Effector CD8-positive, alpha-beta T cell (primary cell): ENCODE results near the gene PSMA1.
"Not testable (repeated sequence)": the region's sequence is repeated elsewhere in the genome, so short reads cannot be mapped to it uniquely, and the experiment has no call there.

Experiments used
- DNase-seq: peaks from one replicate; lab custom pipeline; 2025; lab: John Stamatoyannopoulos, UW
- total RNA-seq, 4 experiments: gene quantifications; one replicate each; lab custom pipeline; 2026; lab: John Stamatoyannopoulos, UW

The PSMA1 gene
- 14.9 to 26.0 (median 21.5) reads per million in 4 experiments for total RNA-seq

- DNase-seq = peak; percentile 86
Observed at GRCh38 chr11:14519917-14520746, at the start of gene PSMA1. TSS of gene PSMA1 (minus strand) at chr11:14520386. CDS start at chr11:14520299, 87 bp downstream.

- not testable (repeated sequence) for DNase-seq
Observed at GRCh38 chr11:14569516-14569915, 49.3 kb upstream of the PSMA1 start.

GRCh38 chr11:14567064-14567651 is 47.0 kb upstream of the PSMA1 start:
- no peak for DNase-seq

- no peak for DNase-seq
Observed at GRCh38 chr11:14566331-14567063, 46.3 kb upstream of the PSMA1 start.

- no peak for DNase-seq
Observed at GRCh38 chr11:14565845-14566244, 45.7 kb upstream of the PSMA1 start.

GRCh38 chr11:14555818-14556217 is 35.6 kb upstream of the PSMA1 start:
- no peak for DNase-seq

- DNase-seq = no peak
Observed at GRCh38 chr11:14554959-14555358, 34.8 kb upstream of the PSMA1 start.

- DNase-seq = no peak
Observed at GRCh38 chr11:14552089-14552488, 31.9 kb upstream of the PSMA1 start.

- DNase-seq = no peak
Observed at GRCh38 chr11:14551380-14551779, 31.2 kb upstream of the PSMA1 start.

GRCh38 chr11:14549891-14550290 is 29.7 kb upstream of the PSMA1 start:
- no peak for DNase-seq

GRCh38 chr11:14547440-14547839 is 27.3 kb upstream of the PSMA1 start:
- DNase-seq = no peak

GRCh38 chr11:14546672-14547071 is 26.5 kb upstream of the PSMA1 start:
- DNase-seq = no peak

- no peak for DNase-seq
Observed at GRCh38 chr11:14544611-14545010, 24.4 kb upstream of the PSMA1 start.

GRCh38 chr11:14543260-14543659 is 23.1 kb upstream of the PSMA1 start:
- no peak for DNase-seq

GRCh38 chr11:14542324-14542723 is 22.1 kb upstream of the PSMA1 start:
- no peak for DNase-seq

- DNase-seq = no peak
Observed at GRCh38 chr11:14541192-14541947, 21.2 kb upstream of the PSMA1 start.

- no peak for DNase-seq
Observed at GRCh38 chr11:14539982-14540421, 19.8 kb upstream of the PSMA1 start.

- no peak for DNase-seq
Observed at GRCh38 chr11:14538926-14539554, 18.9 kb upstream of the PSMA1 start.

- DNase-seq = no peak
Observed at GRCh38 chr11:14538271-14538925, 18.2 kb upstream of the PSMA1 start.

- DNase-seq = no peak
Observed at GRCh38 chr11:14537134-14537599, 17.0 kb upstream of the PSMA1 start.

GRCh38 chr11:14535166-14535565 is 15.0 kb upstream of the PSMA1 start:
- DNase-seq = not testable (repeated sequence)
